OCI-LY7 (cell line): ENCODE measurements around the gene WDR44. TPM values are rescaled to one million over a fixed set of nuclear protein-coding genes. Genes with fewer than 3 reads are reported as not detected.

ENCODE experiments used
- BruUV-seq: library from RNA; stranded (reverse); fragments of 400-500 nt; replicated peaks from 2 replicates; lab custom pipeline; 2021; lab: Mats Ljungman, UMichigan
- CTCF ChIA-PET: fragments of 300-600 bp; sonication (Branson Sonifier 250); formaldehyde crosslinking; loops from one replicate; lab custom pipeline; 2022; ENCODE audit warnings: antibody characterized with exemption; ENCODE audit not compliant: unreplicated experiment; lab: Charles Lee
- POLR2A ChIA-PET: fragments of 300-600 bp; sonication (Branson Sonifier 250); formaldehyde crosslinking; loops from one replicate; lab custom pipeline; 2022; ENCODE audit warnings: antibody characterized with exemption; lab: Charles Lee
- DNase-seq: peaks from one replicate; pipeline ENCODE4 v3.0.0-alpha.2; 2015; ENCODE audit warnings: low spot score
- H2AFZ ChIP-seq: fragments of 200-600 bp; sonication (generic), shearing (Covaris generic); 2 replicates; pipeline ENCODE4 v1.6.1; 2014; ENCODE audit warnings: mild to moderate bottlenecking, antibody characterized with exemption, low read length, moderate library complexity
- H3K27ac ChIP-seq: fragments of 200-600 bp; sonication (generic); 2 replicates; pipeline ENCODE4 v1.5.1; 2014; ENCODE audit warnings: mixed run types, low read depth, mild to moderate bottlenecking, moderate library complexity, low read length, inconsistent platforms; ENCODE audit not compliant: poor library complexity, severe bottlenecking
- H3K36me3 ChIP-seq: fragments of 200-600 bp; sonication (generic); 2 replicates; pipeline ENCODE4 v1.6.1; 2014; ENCODE audit warnings: mild to moderate bottlenecking, antibody characterized with exemption, low read length, moderate library complexity, mixed read lengths; ENCODE audit not compliant: insufficient read depth
- H3K4me1 ChIP-seq: fragments of 200-600 bp; sonication (generic); 2 replicates; pipeline ENCODE4 v1.5.1; 2014; ENCODE audit warnings: mild to moderate bottlenecking, low read length; ENCODE audit not compliant: insufficient read depth, poor library complexity, severe bottlenecking
- H3K4me2 ChIP-seq: fragments of 200-600 bp; sonication (generic); 2 replicates; pipeline ENCODE4 v1.6.1; 2014; ENCODE audit warnings: mild to moderate bottlenecking, low read length
- H3K4me3 ChIP-seq: fragments of 200-600 bp; sonication (generic); 2 replicates; pipeline ENCODE4 v1.5.1; 2014; ENCODE audit warnings: mild to moderate bottlenecking, low read depth, low read length; ENCODE audit not compliant: poor library complexity, severe bottlenecking
- H3K79me2 ChIP-seq: fragments of 200-600 bp; sonication (generic); 2 replicates; pipeline ENCODE4 v1.6.1; 2016; ENCODE audit warnings: low read depth, mild to moderate bottlenecking, low read length, moderate library complexity, mixed read lengths; ENCODE audit not compliant: insufficient read depth
- H3K9me2 ChIP-seq: fragments of 200-600 bp; sonication (generic); 2 replicates; pipeline ENCODE4 v1.6.1; 2016; ENCODE audit warnings: mild to moderate bottlenecking, low read length, mixed read lengths; ENCODE audit not compliant: insufficient read depth
- H3K9me3 ChIP-seq: fragments of 200-600 bp; sonication (generic); 2 replicates; pipeline ENCODE4 v1.6.1; 2014; ENCODE audit warnings: mild to moderate bottlenecking, mixed run types, low read length, mixed read lengths
- H4K20me1 ChIP-seq: fragments of 200-600 bp; sonication (generic); 2 replicates; pipeline ENCODE4 v1.6.1; 2014; ENCODE audit warnings: mild to moderate bottlenecking, antibody characterized with exemption, low read length, moderate library complexity, mixed read lengths; ENCODE audit not compliant: insufficient read depth
- EZH2phosphoT487 ChIP-seq: fragments of 200-600 bp; sonication (generic); IDR thresholded peaks from 2 replicates; pipeline ENCODE4 v1.6.1; 2018; ENCODE audit warnings: low read depth, borderline replicate concordance, mild to moderate bottlenecking, mixed run types, antibody characterized with exemption, low read length, moderate library complexity, mixed read lengths
- intact Hi-C: fragments of 100-400 bp; cut with micrococcal nuclease; formaldehyde crosslinking; loops from one replicate; pipeline ENCODE4 v1.10.0; 2022; ENCODE audit not compliant: unreplicated experiment
- total RNA-seq, 2 experiments: library from RNA; depleted of rRNA in 1 of 2; stranded (reverse); fragments of >200 nt in 1 of 2; shearing (Covaris generic) in 1 of 2; gene quantifications; 2 replicates each; pipeline ENCODE4 v1.2.3, GENCODE V29; 2014 to 2022
- TF ChIP-seq, protein P1 (sequence below): fragments of 200-600 bp; sonication (generic); conservative IDR thresholded peaks from 2 replicates; pipeline ENCODE4 v1.5.1; 2014; ENCODE audit warnings: mild to moderate bottlenecking, antibody characterized with exemption, low read length, moderate library complexity, mixed read lengths

WDR44 gene
- total RNA-seq, 2 experiments from 2014 or later: 9.3 to 9.9 TPM

DNA sequence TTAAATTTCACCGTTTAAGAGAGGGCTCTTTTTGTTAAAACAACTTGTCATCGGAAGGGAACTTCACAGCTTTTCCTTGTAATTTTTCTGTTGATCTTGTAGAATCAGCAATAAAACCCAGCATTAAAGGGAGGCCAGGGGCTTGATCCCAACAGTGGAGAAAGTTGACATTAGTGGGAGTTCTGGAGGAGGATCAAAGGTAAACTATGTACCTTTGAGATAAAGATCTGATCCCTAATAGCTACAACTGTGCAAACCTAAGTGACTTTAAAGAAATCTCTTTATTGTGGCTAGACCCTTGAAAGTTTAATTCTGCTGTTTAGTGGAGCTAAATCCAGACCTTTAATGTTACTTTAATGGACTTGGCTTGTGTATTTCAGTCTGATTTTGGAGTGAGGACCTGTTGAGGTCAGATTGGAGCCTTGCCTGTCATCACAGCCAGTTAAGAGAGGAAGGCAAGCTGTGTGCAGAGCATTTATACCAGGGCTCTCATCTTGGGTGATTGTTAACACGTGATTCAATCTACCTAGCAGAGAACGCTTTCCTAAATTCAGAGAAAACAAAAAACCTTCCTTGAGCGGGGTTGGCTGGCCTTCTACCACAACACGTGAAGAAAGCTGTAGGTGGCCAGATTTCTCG lies 151.4 kb downstream of the WDR44 start:
- Histone ChIP-seq H3K36me3 (no peaks in the 10 kb centered on the region), H3K79me2 (peaks cover 51% of the 10 kb centered on the region), H3K4me2 (peak overlapping the region; percentile 94), H2AFZ (peak overlapping the region; percentile 32; the same call in 1 of the 2 replicates), H3K9me3 (no peaks in the 10 kb centered on the region), H3K4me3 (peak overlapping the region; percentile 91), H3K9me2 (no peaks in the 10 kb centered on the region), H3K27ac (peak overlapping the region; percentile 78), H4K20me1 (no peaks in the 10 kb centered on the region), H3K4me1 (peaks cover 34% of the 10 kb centered on the region)
- intact Hi-C loops: loop anchor here (5.0 kb wide), 1 partner anchor 105 kb away; no protein-coding TSS in a partner anchor
- POLR2A ChIA-PET: interaction anchor here (3.2 kb wide), 1 partner anchor 39 kb away, joined by 15 read pairs; no protein-coding TSS in a partner anchor
- DNase-seq: peak; percentile 35
- no TSS peak for BruUV-seq
- TF ChIP-seq, protein P1, sequence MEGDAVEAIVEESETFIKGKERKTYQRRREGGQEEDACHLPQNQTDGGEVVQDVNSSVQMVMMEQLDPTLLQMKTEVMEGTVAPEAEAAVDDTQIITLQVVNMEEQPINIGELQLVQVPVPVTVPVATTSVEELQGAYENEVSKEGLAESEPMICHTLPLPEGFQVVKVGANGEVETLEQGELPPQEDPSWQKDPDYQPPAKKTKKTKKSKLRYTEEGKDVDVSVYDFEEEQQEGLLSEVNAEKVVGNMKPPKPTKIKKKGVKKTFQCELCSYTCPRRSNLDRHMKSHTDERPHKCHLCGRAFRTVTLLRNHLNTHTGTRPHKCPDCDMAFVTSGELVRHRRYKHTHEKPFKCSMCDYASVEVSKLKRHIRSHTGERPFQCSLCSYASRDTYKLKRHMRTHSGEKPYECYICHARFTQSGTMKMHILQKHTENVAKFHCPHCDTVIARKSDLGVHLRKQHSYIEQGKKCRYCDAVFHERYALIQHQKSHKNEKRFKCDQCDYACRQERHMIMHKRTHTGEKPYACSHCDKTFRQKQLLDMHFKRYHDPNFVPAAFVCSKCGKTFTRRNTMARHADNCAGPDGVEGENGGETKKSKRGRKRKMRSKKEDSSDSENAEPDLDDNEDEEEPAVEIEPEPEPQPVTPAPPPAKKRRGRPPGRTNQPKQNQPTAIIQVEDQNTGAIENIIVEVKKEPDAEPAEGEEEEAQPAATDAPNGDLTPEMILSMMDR: no peak
- no peak for TF ChIP-seq EZH2phosphoT487
- CTCF ChIA-PET: no interaction called here

DNA sequence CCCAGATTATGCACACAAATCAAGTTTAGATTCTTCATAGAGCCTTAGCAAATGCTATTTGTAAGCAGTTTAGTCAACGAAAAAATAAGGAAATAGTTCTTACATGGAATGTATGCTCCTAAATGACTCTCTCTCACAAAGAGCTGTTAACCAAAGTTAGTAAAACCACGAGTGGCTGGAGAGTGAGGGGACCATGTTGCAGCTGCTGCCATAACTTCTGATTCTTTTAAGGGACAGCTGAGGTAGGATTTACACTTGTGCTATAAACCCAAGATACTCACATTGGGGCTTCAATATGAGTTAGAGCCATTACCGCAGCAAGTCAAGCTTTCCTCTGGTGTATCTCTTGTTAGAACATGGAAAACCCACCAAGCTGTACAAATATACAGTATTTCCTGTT lies 152.4 kb downstream of the WDR44 start:
- H2AFZ ChIP-seq: no peak overlapping the region
- no peak for DNase-seq
- no peak overlapping the region for H3K4me3 ChIP-seq
- ChIA-PET CTCF (no interaction called here), POLR2A (interaction anchor here (1.0 to 3.2 kb wide), 2 partner anchors 34 to 38 kb away, joined by 3 to 15 read pairs; no protein-coding TSS in a partner anchor)
- peaks cover 43% of the 10 kb centered on the region for H3K4me1 ChIP-seq
- peak overlapping the region; percentile 94 for H3K4me2 ChIP-seq
- H3K27ac ChIP-seq: no peak overlapping the region
- no peaks in the 10 kb centered on the region for H4K20me1 ChIP-seq
- H3K79me2 ChIP-seq: peaks cover 56% of the 10 kb centered on the region
- no peaks in the 10 kb centered on the region for H3K9me3 ChIP-seq
- intact Hi-C loops: loop anchor here (5.0 kb wide), 1 partner anchor 104 kb away; no protein-coding TSS in a partner anchor
- no TSS peak for BruUV-seq
- H3K9me2 ChIP-seq: no peaks in the 10 kb centered on the region
- H3K36me3 ChIP-seq: no peaks in the 10 kb centered on the region
- no peak for TF ChIP-seq EZH2phosphoT487
- TF ChIP-seq, protein P1: no peak

DNA sequence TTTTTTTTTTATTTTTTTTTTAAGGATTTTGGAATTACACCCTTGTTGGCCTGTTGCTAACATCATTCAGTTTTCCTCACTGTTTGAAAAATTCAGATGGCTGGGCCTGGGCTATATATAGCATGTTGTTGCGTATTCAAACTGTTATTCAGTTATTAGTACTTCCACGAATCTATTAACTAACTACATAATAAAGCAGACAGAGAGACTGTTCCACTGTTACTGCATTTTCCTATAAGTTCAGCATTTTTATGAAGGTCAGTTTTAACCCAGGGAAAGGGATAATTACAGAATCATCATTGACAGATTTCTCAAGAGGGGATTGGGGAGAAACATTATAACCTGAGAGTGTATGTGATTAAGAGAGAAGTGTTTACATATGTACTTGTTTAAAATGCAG lies 152.8 kb downstream of the WDR44 start:
- no peak for TF ChIP-seq EZH2phosphoT487
- TF ChIP-seq, protein P1: no peak
- H2AFZ ChIP-seq: no peak overlapping the region
- intact Hi-C loops: loop anchor here (5.0 kb wide), 1 partner anchor 104 kb away; no protein-coding TSS in a partner anchor
- no peak overlapping the region for H3K27ac ChIP-seq
- H3K79me2 ChIP-seq: peaks cover 57% of the 10 kb centered on the region
- DNase-seq: no peak
- TSS peak; percentile 32 for BruUV-seq
- no peaks in the 10 kb centered on the region for H4K20me1 ChIP-seq
- no peaks in the 10 kb centered on the region for H3K9me2 ChIP-seq
- no peak overlapping the region for H3K4me2 ChIP-seq
- H3K36me3 ChIP-seq: no peaks in the 10 kb centered on the region
- CTCF ChIA-PET: no interaction called here
- POLR2A ChIA-PET: interaction anchor here (0.9 to 3.2 kb wide), 3 partner anchors 29 to 37 kb away, joined by 3 to 15 read pairs (median 3); no protein-coding TSS in a partner anchor
- no peak overlapping the region for H3K4me3 ChIP-seq
- H3K4me1 ChIP-seq: peaks cover 47% of the 10 kb centered on the region
- no peaks in the 10 kb centered on the region for H3K9me3 ChIP-seq
